A549 (cell line): ENCODE results near the gene MINDY3. TPM values are rescaled to one million over a fixed set of nuclear protein-coding genes. Genes with fewer than 3 reads are reported as not detected.
"Not testable (repeated sequence)": the region's sequence is repeated elsewhere in the genome, so short reads cannot be mapped to it uniquely, and the experiment has no call there.

Experiments
- ATAC-seq, 2 experiments: fragments of 200-7000 bp in 1 of 2; fragments of >200 bp in 1 of 2; cut with Nextera tagmentation in 1 of 2; cut with Tn5 transposase in 1 of 2; 3 replicates each; pipeline versions ENCODE4 v1.8.0 to v1.9.1; 2018 to 2020; ENCODE audit warnings: mild to moderate bottlenecking in 1 of 2, moderate library complexity in 1 of 2
- CTCF ChIA-PET: fragments of 300-600 bp; sonication (Branson Sonifier 250); formaldehyde crosslinking; extraction: SDS; loops from one replicate; lab custom pipeline; 2021; ENCODE audit warnings: antibody characterized with exemption, inconsistent platforms; lab: Yijun Ruan, JAX
- POLR2A ChIA-PET: fragments of 350-600 bp; formaldehyde crosslinking; extraction: SDS; loops from one replicate; lab custom pipeline; 2021; ENCODE audit warnings: antibody characterized with exemption, inconsistent platforms; lab: Yijun Ruan, JAX
- DNase-seq, 2 experiments: peaks; one replicate each; pipeline versions ENCODE4 v3.0.0 to v3.0.0-alpha.2; 2011 to 2016; ENCODE audit warnings: low read depth in 1 of 2, low spot score in 1 of 2
- FAIRE-seq: peaks from 2 replicates; lab custom pipeline; 2011; peaks lifted over from hg19 to GRCh38; lab: Jason Lieb, UNC
- H3K27ac ChIP-seq, 2 experiments: fragments of >200 bp; sonication (Bioruptor Twin); formaldehyde crosslinking; 3 replicates each; pipeline ENCODE4 v1.5.1; 2016 to 2017
- H3K4me1 ChIP-seq: fragments of >200 bp; sonication (Bioruptor Twin); formaldehyde crosslinking; 3 replicates; pipeline ENCODE4 v1.6.1; 2016
- H3K4me2 ChIP-seq: fragments of >200 bp; sonication (Bioruptor Twin); formaldehyde crosslinking; 3 replicates; pipeline ENCODE4 v1.6.1; 2016
- H3K4me3 ChIP-seq: fragments of >200 bp; sonication (Bioruptor Twin); formaldehyde crosslinking; 3 replicates; pipeline ENCODE4 v1.5.1; 2016
- H3K9me3 ChIP-seq: fragments of >200 bp; sonication (Bioruptor Twin); formaldehyde crosslinking; 3 replicates; pipeline ENCODE4 v1.6.1; 2016
- BCL3 ChIP-seq: fragments of >200 bp; sonication (Bioruptor Twin); formaldehyde crosslinking; IDR thresholded peaks from 3 replicates; pipeline ENCODE4 v1.6.1; 2016
- CBX2 ChIP-seq: fragments of 200-600 bp; sonication (generic); IDR thresholded peaks from 2 replicates; pipeline ENCODE4 v1.6.1; 2016; ENCODE audit warnings: low read depth, mild to moderate bottlenecking, borderline replicate concordance
- EHMT2 ChIP-seq: fragments of 200-600 bp; sonication (generic); IDR thresholded peaks from 2 replicates; pipeline ENCODE4 v1.6.1; 2016; ENCODE audit warnings: antibody characterized with exemption, low read depth, mild to moderate bottlenecking, moderate library complexity
- EP300 ChIP-seq, 2 experiments: fragments of >200 bp; sonication (Bioruptor Twin); formaldehyde crosslinking; IDR thresholded peaks; 2 replicates in 1 of 2; 3 replicates in 1 of 2; pipeline ENCODE4 v1.6.1; 2016 to 2017
- FOXS1 ChIP-seq: fragments of 250-450 bp; sonication (Bioruptor Pico); IDR thresholded peaks from 2 replicates; pipeline ENCODE4 v1.5.0; 2020; ENCODE audit warnings: mild to moderate bottlenecking, moderate library complexity
- HES2 ChIP-seq: fragments of >200 bp; sonication (Bioruptor Twin); formaldehyde crosslinking; IDR thresholded peaks from 2 replicates; pipeline ENCODE4 v1.6.1; 2016
- HEYL ChIP-seq: fragments of 250-450 bp; sonication (Bioruptor Pico); IDR thresholded peaks from 2 replicates; pipeline ENCODE4 v1.8.0; 2021; ENCODE audit warnings: mild to moderate bottlenecking, moderate library complexity
- HOXA7 ChIP-seq: fragments of 250-450 bp; sonication (Bioruptor Pico); IDR thresholded peaks from 2 replicates; pipeline ENCODE4 v1.5.0; 2020; ENCODE audit warnings: mild to moderate bottlenecking, moderate library complexity
- HOXB5 ChIP-seq: fragments of 250-450 bp; sonication (Bioruptor Pico); IDR thresholded peaks from 2 replicates; pipeline ENCODE4 v1.5.0; 2020; ENCODE audit warnings: mild to moderate bottlenecking, moderate library complexity
- JUN ChIP-seq, 2 experiments: fragments of >200 bp; sonication (Bioruptor Twin); formaldehyde crosslinking; IDR thresholded peaks; 2 replicates in 1 of 2; 3 replicates in 1 of 2; pipeline ENCODE4 v1.6.1; 2016 to 2017
- KDM1A ChIP-seq: fragments of 200-600 bp; sonication (generic); IDR thresholded peaks from 2 replicates; pipeline ENCODE4 v1.6.1; 2016; ENCODE audit warnings: low read depth, mild to moderate bottlenecking
- MAFK ChIP-seq: fragments of 450-650 bp; IDR thresholded peaks from 2 replicates; pipeline ENCODE4 v1.6.1; 2014; ENCODE audit not compliant: partially characterized antibody
- MAZ ChIP-seq: fragments of 150-350 bp; IDR thresholded peaks from 2 replicates; pipeline ENCODE4 v1.6.1; 2014; ENCODE audit warnings: antibody characterized with exemption, low read depth, low read length, borderline replicate concordance
- NFE2L2 ChIP-seq: fragments of 150-350 bp; conservative IDR thresholded peaks from 2 replicates; pipeline ENCODE4 v1.6.1; 2014; ENCODE audit warnings: low read length
- NPAS2 ChIP-seq: fragments of 250-450 bp; sonication (Bioruptor Pico); IDR thresholded peaks from 2 replicates; pipeline ENCODE4 v1.8.0; 2022; ENCODE audit warnings: mild to moderate bottlenecking, moderate library complexity, borderline replicate concordance
- NR3C1 ChIP-seq: fragments of >200 bp; sonication (Bioruptor Twin); formaldehyde crosslinking; IDR thresholded peaks from 3 replicates; pipeline ENCODE4 v1.6.1; 2017
- PBX3 ChIP-seq: IDR thresholded peaks from 2 replicates; pipeline ENCODE4 v1.6.1; 2012
- REST ChIP-seq: fragments of 200-600 bp; sonication (generic); IDR thresholded peaks from 2 replicates; pipeline ENCODE4 v1.6.1; 2016; ENCODE audit warnings: antibody characterized with exemption, mild to moderate bottlenecking, moderate library complexity
- SMC3 ChIP-seq: fragments of >200 bp; sonication (Bioruptor Twin); formaldehyde crosslinking; IDR thresholded peaks from 3 replicates; pipeline ENCODE4 v1.6.1; 2018; ENCODE audit warnings: inconsistent platforms
- SREBF2 ChIP-seq: fragments of 450-650 bp; IDR thresholded peaks from 2 replicates; pipeline ENCODE4 v1.6.1; 2014; ENCODE audit warnings: mild to moderate bottlenecking, moderate library complexity
- USF2 ChIP-seq: fragments of 450-650 bp; IDR thresholded peaks from 2 replicates; pipeline ENCODE4 v1.6.1; 2014; ENCODE audit warnings: antibody characterized with exemption
- ZNF302 ChIP-seq: fragments of 250-450 bp; sonication (Bioruptor Pico); IDR thresholded peaks from 2 replicates; pipeline ENCODE4 v1.9.0; 2021; ENCODE audit warnings: inconsistent platforms, mild to moderate bottlenecking, moderate library complexity
- WGBS: methylation state at CpG from one replicate; pipeline ENCODE4 v1.1.6; 2017; ENCODE audit errors: missing lambda C conversion rate; 5-methylcytosine and 5-hydroxymethylcytosine counted together
- polyA plus RNA-seq, 4 experiments: library from polyadenylated mRNA; depleted of rRNA in 3 of 4; stranded (reverse); fragments of >200 nt; fragmentation: RNase III in 1 of 4; extraction: RNeasy Plus Mini Kit Qiagen cat#74134 plus additional on column Dnase treatment in 1 of 4; gene quantifications; 2 replicates in 3 of 4; 3 replicates in 1 of 4; pipeline ENCODE4 v1.2.3, GENCODE V29; 2011 to 2017

MINDY3 gene
- polyA plus RNA-seq, 2 of the 4 experiments (the other 2 are of a cell fraction), result 14.4 to 25.3 TPM

- TF ChIP-seq PBX3 (no peak), BCL3 (no peak), MAZ (no peak), NPAS2 (CRISPR knock-in tag) (no peak)
Measured at GRCh38 chr10:15877836-15878576, 17.7 kb upstream of the MINDY3 start (continued).

GRCh38 chr10:15876274-15876673 is 16.0 kb upstream of the MINDY3 start:
- H3K4me1 ChIP-seq, FAIRE-seq, POLR2A ChIA-PET, DNase-seq, H3K9me3 ChIP-seq, H3K27ac ChIP-seq, ATAC-seq, CTCF ChIA-PET, H3K4me2 ChIP-seq, H3K4me3 ChIP-seq: not testable (repeated sequence)
- WGBS, result 2% methylated on average over 4 of the region's 4 CpGs

- 20% methylated on average over 4 of the region's 4 CpGs for WGBS
- ATAC-seq, H3K4me2 ChIP-seq, DNase-seq, H3K9me3 ChIP-seq, H3K4me1 ChIP-seq, POLR2A ChIA-PET, H3K4me3 ChIP-seq, FAIRE-seq, H3K27ac ChIP-seq: not testable (repeated sequence)
- CTCF ChIA-PET, result interaction anchor here (1.0 kb wide), 1 partner anchor 10 kb away, joined by 3 read pairs; no protein-coding TSS in a partner anchor
Measured at GRCh38 chr10:15872645-15873044, 12.3 kb upstream of the MINDY3 start.

GRCh38 chr10:15871823-15872222 is 11.5 kb upstream of the MINDY3 start:
- Histone ChIP-seq H3K4me1 (no peaks in the 10 kb centered on the region), H3K9me3 (peaks cover 8% of the 10 kb centered on the region; the same call in 1 of the 3 replicates), H3K4me2 (no peak overlapping the region), H3K4me3 (no peak overlapping the region), H3K27ac (no peak overlapping the region)
- no peak for FAIRE-seq
- TF ChIP-seq FOXS1 (CRISPR knock-in tag), result no peak
- CTCF ChIA-PET, result interaction anchor here (0.7 to 1.0 kb wide), 2 partner anchors 9 to 1685 kb away, joined by 3 read pairs; no protein-coding TSS in a partner anchor
- 0% methylated on average over 1 of the region's 1 CpG for WGBS
- no peak for DNase-seq
- POLR2A ChIA-PET, result no interaction called here
- no peak for ATAC-seq

- ChIA-PET CTCF (no interaction called here), POLR2A (no interaction called here)
- FAIRE-seq, result no peak
- H3K27ac ChIP-seq, result no peak overlapping the region
- no peaks in the 10 kb centered on the region for H3K4me1 ChIP-seq
- ATAC-seq, result no peak
- peaks cover 8% of the 10 kb centered on the region; the same call in 1 of the 3 replicates for H3K9me3 ChIP-seq
- DNase-seq, result no peak
- H3K4me3 ChIP-seq, result no peak overlapping the region
- no peak overlapping the region for H3K4me2 ChIP-seq
- TF ChIP-seq CBX2 (no peak), KDM1A (no peak), SREBF2 (no peak), SMC3 (no peak), HEYL (CRISPR knock-in tag) (no peak), NFE2L2 (no peak), REST (no peak), EHMT2 (no peak), HOXB5 (CRISPR knock-in tag) (no peak), JUN (IDR thresholded peaks at IDR 0.05) (no peak), ZNF302 (CRISPR knock-in tag) (no peak), HOXA7 (CRISPR knock-in tag) (no peak), HES2 (no peak), USF2 (no peak), EP300 (IDR thresholded peaks at IDR 0.05) (no peak), MAFK (no peak), NR3C1 (no peak)
Measured at GRCh38 chr10:15869935-15870334, 9.6 kb upstream of the MINDY3 start.
